SH-SY5Y (cell line): ENCODE measurements around the gene BZW2.

Experiments used
- GATA2 ChIP-seq: IDR thresholded peaks from 2 replicates; pipeline ENCODE4 v1.6.1; 2011; ENCODE audit warnings: mild to moderate bottlenecking, low read depth, low read length
- GATA3 ChIP-seq: IDR thresholded peaks from 2 replicates; pipeline ENCODE4 v1.6.1; 2011; ENCODE audit warnings: low read depth, mild to moderate bottlenecking, low read length, moderate library complexity

DNA sequence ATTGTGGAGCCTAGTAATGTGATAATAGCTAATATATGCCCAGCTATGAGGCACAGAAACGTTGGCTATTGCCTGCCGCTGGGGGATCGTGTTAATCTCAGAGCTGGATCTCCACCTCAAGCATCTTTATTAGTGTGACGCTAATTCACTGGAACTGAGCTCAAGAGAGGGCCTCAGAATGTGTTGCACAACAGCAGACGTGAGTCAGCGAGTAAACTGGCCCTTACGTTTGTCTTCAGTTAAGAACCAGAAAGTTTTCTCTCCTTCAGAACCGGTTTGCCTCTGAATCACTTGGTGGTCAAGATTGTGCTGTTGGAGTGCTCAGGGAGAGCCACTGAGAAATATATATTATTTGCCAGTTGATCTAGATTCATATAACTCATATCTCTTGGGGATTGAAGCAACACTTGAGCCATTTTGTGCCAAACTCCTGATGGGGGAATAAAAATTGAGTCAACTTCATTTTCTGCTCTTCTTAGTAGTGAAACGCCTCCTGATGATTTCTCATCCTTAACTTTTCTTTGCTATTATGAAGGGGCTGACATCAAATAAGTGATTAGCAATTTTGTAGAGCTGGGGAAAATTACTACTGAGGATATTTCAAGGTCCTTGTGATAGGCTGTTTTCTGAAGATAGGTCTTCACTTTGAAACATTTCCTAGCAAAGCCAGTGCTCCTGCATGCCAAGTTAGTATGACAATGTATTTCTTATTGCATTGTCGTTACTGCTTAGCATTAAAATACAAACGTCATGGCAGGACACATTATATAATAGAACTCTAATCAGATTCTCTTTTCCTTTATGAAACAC, 22.3 kb downstream of the BZW2 start:
- TF ChIP-seq GATA2 = peak; percentile 74
- peak; percentile 47 for TF ChIP-seq GATA3
